Measurements from ENCODE around the gene DDIT4. TPM values are rescaled to one million over a fixed set of nuclear protein-coding genes. Genes with fewer than 3 reads are reported as not detected.

DDIT4 gene
- total and polyA plus RNA-seq, 9 of the 15 experiments (the other 6 are each of a cell fraction or from before 2014, with no cell fraction given), result 8.2 to 675 (median 159) TPM

DNA sequence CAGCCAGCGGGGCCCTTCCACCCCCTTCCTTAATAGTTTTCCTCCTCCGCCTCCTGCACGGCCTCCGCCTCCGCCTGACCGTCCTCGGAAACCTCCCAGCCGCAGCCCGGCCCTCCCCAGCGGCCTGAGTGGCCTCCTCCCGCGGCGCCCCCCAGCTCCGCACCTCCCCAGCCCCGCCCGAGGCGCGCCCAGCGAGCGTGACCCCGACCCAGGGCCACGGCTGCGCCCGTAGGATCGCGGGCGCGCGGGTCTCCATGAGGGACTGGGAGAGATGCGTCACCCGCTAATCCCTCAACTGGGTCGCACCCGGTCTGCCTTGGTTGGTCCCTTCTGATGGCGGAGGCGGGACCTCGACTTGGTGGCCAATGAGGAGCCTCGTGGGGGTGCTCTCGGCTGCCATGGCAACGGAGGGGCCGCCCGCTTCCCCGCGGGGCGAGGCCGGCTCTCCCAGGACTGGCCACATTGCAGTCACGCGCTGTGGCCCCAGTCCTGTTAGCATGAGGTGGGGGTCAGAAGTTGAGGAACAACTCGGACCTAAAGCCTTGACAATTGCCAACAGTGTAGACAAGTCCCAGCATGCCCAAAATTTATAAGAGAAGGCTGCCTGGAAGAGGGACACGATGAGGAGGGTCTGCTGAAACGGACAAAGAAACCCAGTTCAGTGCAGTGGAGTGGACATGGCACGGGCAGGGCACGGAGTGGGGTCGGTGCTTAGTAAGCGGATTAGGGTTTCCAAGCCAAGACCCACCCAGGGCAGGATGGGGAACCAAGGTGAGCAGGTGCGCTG, 24.3 kb downstream of the DDIT4 start (continued):
- TF ChIP-seq, protein P1, sequence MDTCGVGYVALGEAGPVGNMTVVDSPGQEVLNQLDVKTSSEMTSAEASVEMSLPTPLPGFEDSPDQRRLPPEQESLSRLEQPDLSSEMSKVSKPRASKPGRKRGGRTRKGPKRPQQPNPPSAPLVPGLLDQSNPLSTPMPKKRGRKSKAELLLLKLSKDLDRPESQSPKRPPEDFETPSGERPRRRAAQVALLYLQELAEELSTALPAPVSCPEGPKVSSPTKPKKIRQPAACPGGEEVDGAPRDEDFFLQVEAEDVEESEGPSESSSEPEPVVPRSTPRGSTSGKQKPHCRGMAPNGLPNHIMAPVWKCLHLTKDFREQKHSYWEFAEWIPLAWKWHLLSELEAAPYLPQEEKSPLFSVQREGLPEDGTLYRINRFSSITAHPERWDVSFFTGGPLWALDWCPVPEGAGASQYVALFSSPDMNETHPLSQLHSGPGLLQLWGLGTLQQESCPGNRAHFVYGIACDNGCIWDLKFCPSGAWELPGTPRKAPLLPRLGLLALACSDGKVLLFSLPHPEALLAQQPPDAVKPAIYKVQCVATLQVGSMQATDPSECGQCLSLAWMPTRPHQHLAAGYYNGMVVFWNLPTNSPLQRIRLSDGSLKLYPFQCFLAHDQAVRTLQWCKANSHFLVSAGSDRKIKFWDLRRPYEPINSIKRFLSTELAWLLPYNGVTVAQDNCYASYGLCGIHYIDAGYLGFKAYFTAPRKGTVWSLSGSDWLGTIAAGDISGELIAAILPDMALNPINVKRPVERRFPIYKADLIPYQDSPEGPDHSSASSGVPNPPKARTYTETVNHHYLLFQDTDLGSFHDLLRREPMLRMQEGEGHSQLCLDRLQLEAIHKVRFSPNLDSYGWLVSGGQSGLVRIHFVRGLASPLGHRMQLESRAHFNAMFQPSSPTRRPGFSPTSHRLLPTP (IDR thresholded peaks at IDR 0.05; ENCODE audit: borderline replicate concordance, extremely low read depth, insufficient read length), result no peak
- TF ChIP-seq, protein P2, sequence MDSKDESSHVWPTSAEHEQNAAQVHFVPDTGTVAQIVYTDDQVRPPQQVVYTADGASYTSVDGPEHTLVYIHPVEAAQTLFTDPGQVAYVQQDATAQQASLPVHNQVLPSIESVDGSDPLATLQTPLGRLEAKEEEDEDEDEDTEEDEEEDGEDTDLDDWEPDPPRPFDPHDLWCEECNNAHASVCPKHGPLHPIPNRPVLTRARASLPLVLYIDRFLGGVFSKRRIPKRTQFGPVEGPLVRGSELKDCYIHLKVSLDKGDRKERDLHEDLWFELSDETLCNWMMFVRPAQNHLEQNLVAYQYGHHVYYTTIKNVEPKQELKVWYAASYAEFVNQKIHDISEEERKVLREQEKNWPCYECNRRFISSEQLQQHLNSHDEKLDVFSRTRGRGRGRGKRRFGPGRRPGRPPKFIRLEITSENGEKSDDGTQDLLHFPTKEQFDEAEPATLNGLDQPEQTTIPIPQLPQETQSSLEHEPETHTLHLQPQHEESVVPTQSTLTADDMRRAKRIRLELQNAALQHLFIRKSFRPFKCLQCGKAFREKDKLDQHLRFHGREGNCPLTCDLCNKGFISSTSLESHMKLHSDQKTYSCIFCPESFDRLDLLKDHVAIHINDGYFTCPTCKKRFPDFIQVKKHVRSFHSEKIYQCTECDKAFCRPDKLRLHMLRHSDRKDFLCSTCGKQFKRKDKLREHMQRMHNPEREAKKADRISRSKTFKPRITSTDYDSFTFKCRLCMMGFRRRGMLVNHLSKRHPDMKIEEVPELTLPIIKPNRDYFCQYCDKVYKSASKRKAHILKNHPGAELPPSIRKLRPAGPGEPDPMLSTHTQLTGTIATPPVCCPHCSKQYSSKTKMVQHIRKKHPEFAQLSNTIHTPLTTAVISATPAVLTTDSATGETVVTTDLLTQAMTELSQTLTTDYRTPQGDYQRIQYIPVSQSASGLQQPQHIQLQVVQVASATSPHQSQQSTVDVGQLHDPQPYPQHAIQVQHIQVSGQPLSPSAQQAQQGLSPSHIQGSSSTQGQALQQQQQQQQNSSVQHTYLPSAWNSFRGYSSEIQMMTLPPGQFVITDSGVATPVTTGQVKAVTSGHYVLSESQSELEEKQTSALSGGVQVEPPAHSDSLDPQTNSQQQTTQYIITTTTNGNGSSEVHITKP (IDR thresholded peaks at IDR 0.05; ENCODE audit: partially characterized antibody), result peak; percentile 29
- TF ChIP-seq CHD4 (IDR thresholded peaks at IDR 0.05; ENCODE audit: insufficient read depth, insufficient replicate concordance, low read depth, low read length, poor library complexity, severe bottlenecking), result no peak
- TF ChIP-seq ESRRB (CRISPR knock-in tag; IDR thresholded peaks at IDR 0.05; ENCODE audit: borderline replicate concordance), result no peak
- TF ChIP-seq ZSCAN32 (CRISPR knock-in tag; IDR thresholded peaks at IDR 0.05), result peak; percentile 36; the same call in 1 of the 2 replicates
- TF ChIP-seq, protein P3, sequence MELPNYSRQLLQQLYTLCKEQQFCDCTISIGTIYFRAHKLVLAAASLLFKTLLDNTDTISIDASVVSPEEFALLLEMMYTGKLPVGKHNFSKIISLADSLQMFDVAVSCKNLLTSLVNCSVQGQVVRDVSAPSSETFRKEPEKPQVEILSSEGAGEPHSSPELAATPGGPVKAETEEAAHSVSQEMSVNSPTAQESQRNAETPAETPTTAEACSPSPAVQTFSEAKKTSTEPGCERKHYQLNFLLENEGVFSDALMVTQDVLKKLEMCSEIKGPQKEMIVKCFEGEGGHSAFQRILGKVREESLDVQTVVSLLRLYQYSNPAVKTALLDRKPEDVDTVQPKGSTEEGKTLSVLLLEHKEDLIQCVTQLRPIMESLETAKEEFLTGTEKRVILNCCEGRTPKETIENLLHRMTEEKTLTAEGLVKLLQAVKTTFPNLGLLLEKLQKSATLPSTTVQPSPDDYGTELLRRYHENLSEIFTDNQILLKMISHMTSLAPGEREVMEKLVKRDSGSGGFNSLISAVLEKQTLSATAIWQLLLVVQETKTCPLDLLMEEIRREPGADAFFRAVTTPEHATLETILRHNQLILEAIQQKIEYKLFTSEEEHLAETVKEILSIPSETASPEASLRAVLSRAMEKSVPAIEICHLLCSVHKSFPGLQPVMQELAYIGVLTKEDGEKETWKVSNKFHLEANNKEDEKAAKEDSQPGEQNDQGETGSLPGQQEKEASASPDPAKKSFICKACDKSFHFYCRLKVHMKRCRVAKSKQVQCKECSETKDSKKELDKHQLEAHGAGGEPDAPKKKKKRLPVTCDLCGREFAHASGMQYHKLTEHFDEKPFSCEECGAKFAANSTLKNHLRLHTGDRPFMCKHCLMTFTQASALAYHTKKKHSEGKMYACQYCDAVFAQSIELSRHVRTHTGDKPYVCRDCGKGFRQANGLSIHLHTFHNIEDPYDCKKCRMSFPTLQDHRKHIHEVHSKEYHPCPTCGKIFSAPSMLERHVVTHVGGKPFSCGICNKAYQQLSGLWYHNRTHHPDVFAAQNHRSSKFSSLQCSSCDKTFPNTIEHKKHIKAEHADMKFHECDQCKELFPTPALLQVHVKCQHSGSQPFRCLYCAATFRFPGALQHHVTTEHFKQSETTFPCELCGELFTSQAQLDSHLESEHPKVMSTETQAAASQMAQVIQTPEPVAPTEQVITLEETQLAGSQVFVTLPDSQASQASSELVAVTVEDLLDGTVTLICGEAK (IDR thresholded peaks at IDR 0.05), result peak; percentile 45; the same call in 1 of the 2 replicates
- TF ChIP-seq, protein P3 (CRISPR knock-in tag; IDR thresholded peaks at IDR 0.05), result no peak
- TF ChIP-seq ARID2 (IDR thresholded peaks at IDR 0.05), result no peak
- TF ChIP-seq NCOA4 (IDR thresholded peaks at IDR 0.05; ENCODE audit: partially characterized antibody), result no peak
